C4-2B (cell line): Measurements from ENCODE around the gene TMEM38A.
"Not testable (repeated sequence)": the region's sequence is repeated elsewhere in the genome, so short reads cannot be mapped to it uniquely, and the experiment has no call there.

Experiments used
- ZFX ChIP-seq: fragments of 450-650 bp; IDR thresholded peaks from 2 replicates; pipeline ENCODE4 v1.6.1; 2017
- TF ChIP-seq, protein P1 (sequence below): fragments of 450-650 bp; conservative IDR thresholded peaks from 2 replicates; pipeline ENCODE4 v1.5.1; 2017; ENCODE audit warnings: mild to moderate bottlenecking

DNA sequence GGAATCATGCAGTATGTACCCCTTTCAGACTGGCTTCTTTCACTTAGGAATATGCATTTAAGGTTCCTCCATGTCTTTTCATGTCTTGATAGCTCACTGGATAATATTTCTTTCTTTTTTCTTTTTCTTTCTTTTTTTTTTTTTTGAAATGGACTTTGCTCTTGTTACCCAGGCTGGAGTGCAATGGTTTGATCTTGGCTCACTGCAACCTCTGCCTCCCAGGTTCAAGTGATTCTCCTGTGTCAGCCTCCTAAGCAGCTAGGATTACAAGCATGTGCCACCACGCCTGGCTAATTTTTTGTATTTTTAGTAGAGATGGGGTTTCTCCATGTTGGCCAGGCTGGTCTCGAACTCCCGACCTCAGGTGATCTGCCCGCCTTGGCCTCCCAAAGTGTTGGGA lies 7.8 kb downstream of the TMEM38A start:
- TF ChIP-seq, protein P1, sequence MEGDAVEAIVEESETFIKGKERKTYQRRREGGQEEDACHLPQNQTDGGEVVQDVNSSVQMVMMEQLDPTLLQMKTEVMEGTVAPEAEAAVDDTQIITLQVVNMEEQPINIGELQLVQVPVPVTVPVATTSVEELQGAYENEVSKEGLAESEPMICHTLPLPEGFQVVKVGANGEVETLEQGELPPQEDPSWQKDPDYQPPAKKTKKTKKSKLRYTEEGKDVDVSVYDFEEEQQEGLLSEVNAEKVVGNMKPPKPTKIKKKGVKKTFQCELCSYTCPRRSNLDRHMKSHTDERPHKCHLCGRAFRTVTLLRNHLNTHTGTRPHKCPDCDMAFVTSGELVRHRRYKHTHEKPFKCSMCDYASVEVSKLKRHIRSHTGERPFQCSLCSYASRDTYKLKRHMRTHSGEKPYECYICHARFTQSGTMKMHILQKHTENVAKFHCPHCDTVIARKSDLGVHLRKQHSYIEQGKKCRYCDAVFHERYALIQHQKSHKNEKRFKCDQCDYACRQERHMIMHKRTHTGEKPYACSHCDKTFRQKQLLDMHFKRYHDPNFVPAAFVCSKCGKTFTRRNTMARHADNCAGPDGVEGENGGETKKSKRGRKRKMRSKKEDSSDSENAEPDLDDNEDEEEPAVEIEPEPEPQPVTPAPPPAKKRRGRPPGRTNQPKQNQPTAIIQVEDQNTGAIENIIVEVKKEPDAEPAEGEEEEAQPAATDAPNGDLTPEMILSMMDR: not testable (repeated sequence)
- TF ChIP-seq ZFX: not testable (repeated sequence)
